Keratinocyte (primary cell): Measurements from ENCODE around the gene BANF2. TPM values are rescaled to one million over a fixed set of nuclear protein-coding genes. Genes with fewer than 3 reads are reported as not detected.

Experiments
- DNase-seq: peaks from one replicate; pipeline ENCODE4 v3.0.0-alpha.2; 2011; ENCODE audit warnings: low read depth, missing footprints, low spot score
- FAIRE-seq: peaks from 2 replicates; lab custom pipeline; 2011; peaks lifted over from hg19 to GRCh38; lab: Jason Lieb, UNC
- H2AFZ ChIP-seq: 2 replicates; pipeline ENCODE4 v1.6.0; 2012; ENCODE audit warnings: low read length, control low read depth, inconsistent platforms; ENCODE audit not compliant: control insufficient read depth
- H3K27ac ChIP-seq: 2 replicates; pipeline ENCODE4 v1.5.1; 2011; ENCODE audit warnings: low read length; ENCODE audit not compliant: control insufficient read depth, insufficient read depth
- H3K27me3 ChIP-seq: 3 replicates; pipeline ENCODE4 v1.6.0; 2011; ENCODE audit warnings: low read length; ENCODE audit not compliant: control insufficient read depth, insufficient read depth; ENCODE audit errors: extremely low read depth
- H3K36me3 ChIP-seq, 2 experiments: 2 replicates in 1 of 2; 3 replicates in 1 of 2; pipeline ENCODE4 v1.5.1; 2011; ENCODE audit warnings: low read length in 2 of 2, mild to moderate bottlenecking in 1 of 2; ENCODE audit not compliant: control insufficient read depth in 2 of 2, insufficient read depth in 2 of 2; ENCODE audit errors: extremely low read depth in 1 of 2
- H3K4me1 ChIP-seq: 3 replicates; pipeline ENCODE4 v1.5.1; 2011; ENCODE audit warnings: low read length; ENCODE audit not compliant: control insufficient read depth, insufficient read depth; ENCODE audit errors: extremely low read depth
- H3K4me2 ChIP-seq: 3 replicates; pipeline ENCODE4 v1.6.0; 2011; ENCODE audit warnings: low read depth, low read length; ENCODE audit not compliant: control insufficient read depth, insufficient read depth; ENCODE audit errors: extremely low read depth
- H3K4me3 ChIP-seq, 3 experiments: fragments of 200-600 bp in 1 of 3; sonication (generic) in 1 of 3; 2 replicates in 2 of 3; 3 replicates in 1 of 3; pipeline ENCODE4 v1.5.1; 2011 to 2016; ENCODE audit warnings: low read length in 3 of 3, mild to moderate bottlenecking in 3 of 3, control low read depth in 2 of 3, inconsistent platforms in 1 of 3, low read depth in 1 of 3, mixed read lengths in 1 of 3, mixed run types in 1 of 3, moderate library complexity in 1 of 3; ENCODE audit not compliant: control insufficient read depth in 2 of 3, insufficient read depth in 2 of 3; ENCODE audit errors: extremely low read depth in 1 of 3
- H3K79me2 ChIP-seq: 2 replicates; pipeline ENCODE4 v1.6.0; 2012; ENCODE audit warnings: low read length; ENCODE audit not compliant: control insufficient read depth, insufficient read depth
- H3K9ac ChIP-seq: 3 replicates; pipeline ENCODE4 v1.6.0; 2011; ENCODE audit warnings: low read length; ENCODE audit not compliant: control insufficient read depth, insufficient read depth; ENCODE audit errors: extremely low read depth
- H3K9me1 ChIP-seq: 3 replicates; pipeline ENCODE4 v1.6.0; 2011; ENCODE audit warnings: low read length; ENCODE audit not compliant: control insufficient read depth, insufficient read depth; ENCODE audit errors: extremely low read depth
- H3K9me3 ChIP-seq: 2 replicates; pipeline ENCODE4 v1.5.1; 2012; ENCODE audit warnings: low read depth, low read length; ENCODE audit not compliant: control insufficient read depth
- H4K20me1 ChIP-seq: 3 replicates; pipeline ENCODE4 v1.6.0; 2011; ENCODE audit warnings: low read length; ENCODE audit not compliant: control insufficient read depth, insufficient read depth; ENCODE audit errors: extremely low read depth
- CTCF ChIP-seq, 3 experiments: IDR thresholded peaks in 1 of 3; conservative IDR thresholded peaks in 1 of 3; optimal IDR thresholded peaks in 1 of 3; 2 replicates in 2 of 3; 3 replicates in 1 of 3; pipeline versions ENCODE3 to v1.5.1; 2011; ENCODE audit warnings: low read length in 3 of 3, mild to moderate bottlenecking in 3 of 3, moderate library complexity in 2 of 3, control low read depth in 1 of 3, inconsistent platforms in 1 of 3; ENCODE audit not compliant: insufficient read depth in 2 of 3; ENCODE audit errors: extremely low read depth in 1 of 3
- EZH2 ChIP-seq: IDR thresholded peaks from one replicate; pipeline ENCODE4 v1.6.1; 2012; ENCODE audit warnings: inconsistent platforms, mild to moderate bottlenecking, low read length, moderate library complexity
- dilution Hi-C: fragments of 300-500 bp; cut with MboI; formaldehyde crosslinking; loops from one replicate; pipeline ENCODE4 v1.7.0; 2020; ENCODE audit warnings: low sequenced_read_pairs; ENCODE audit not compliant: extremely low pct_ligation_motif_present
- polyA plus RNA-seq, 5 experiments: library from polyadenylated mRNA; depleted of rRNA in 3 of 5; stranded (reverse) in 3 of 5; stranded (forward) in 1 of 5; unstranded in 1 of 5; fragments of >200 nt; gene quantifications; 1 replicate in 1 of 5; 2 replicates in 3 of 5; 3 replicates in 1 of 5; pipeline versions ENCODE4 v1.2.1 to v1.2.3, GENCODE V29; 2011 to 2012; ENCODE audit warnings: missing spikeins in 2 of 5, low read depth in 1 of 5, low replicate concordance in 1 of 5

Gene BANF2
- polyA plus RNA-seq, 1 donor (not counting 4 experiments of a cell fraction or from before 2014, with no cell fraction given) = not detected

GRCh38 chr20:17765017-17765416 lies 65.3 kb downstream of the BANF2 start:
- DNase-seq (no peak), FAIRE-seq (no peak)
- H3K9me1 ChIP-seq = no peaks in the 10 kb centered on the region
- peaks cover 2% of the 10 kb centered on the region for H3K4me1 ChIP-seq
- H2AFZ ChIP-seq = no peak overlapping the region
- no peaks in the 10 kb centered on the region for H4K20me1 ChIP-seq
- no peaks in the 10 kb centered on the region for H3K9me3 ChIP-seq
- no peaks in the 10 kb centered on the region for H3K79me2 ChIP-seq
- no peak overlapping the region for H3K9ac ChIP-seq
- H3K36me3 ChIP-seq = no peaks in the 10 kb centered on the region
- H3K4me3 ChIP-seq = no peak overlapping the region
- dilution Hi-C loops = no loop called here
- no peak overlapping the region for H3K27ac ChIP-seq
- H3K27me3 ChIP-seq = no peaks in the 10 kb centered on the region
- no peak overlapping the region for H3K4me2 ChIP-seq
- no peak for TF ChIP-seq EZH2
- no peak for TF ChIP-seq CTCF (optimal IDR thresholded peaks at IDR 0.05 in 1 of 3, IDR thresholded peaks at IDR 0.05 in 1 of 3, conservative IDR thresholded peaks at IDR 0.05 in 1 of 3; ENCODE audit: extremely low read depth in 1 of 3, insufficient read depth in 2 of 3, low read length in 3 of 3)

GRCh38 chr20:17765584-17765983 lies 65.8 kb downstream of the BANF2 start:
- no peaks in the 10 kb centered on the region for H3K27me3 ChIP-seq
- FAIRE-seq (no peak), DNase-seq (no peak)
- no peak for TF ChIP-seq EZH2
- TF ChIP-seq CTCF (optimal IDR thresholded peaks at IDR 0.05 in 1 of 3, IDR thresholded peaks at IDR 0.05 in 1 of 3, conservative IDR thresholded peaks at IDR 0.05 in 1 of 3; ENCODE audit: extremely low read depth in 1 of 3, insufficient read depth in 2 of 3, low read length in 3 of 3) = no peak
- no peak overlapping the region for H3K4me3 ChIP-seq
- peaks cover 2% of the 10 kb centered on the region for H3K4me1 ChIP-seq
- no peaks in the 10 kb centered on the region for H3K9me3 ChIP-seq
- no peak overlapping the region for H3K9ac ChIP-seq
- no peaks in the 10 kb centered on the region for H3K79me2 ChIP-seq
- no peak overlapping the region for H3K4me2 ChIP-seq
- H3K36me3 ChIP-seq = no peaks in the 10 kb centered on the region
- H3K27ac ChIP-seq = no peak overlapping the region
- no peaks in the 10 kb centered on the region for H4K20me1 ChIP-seq
- H2AFZ ChIP-seq = no peak overlapping the region
- no peaks in the 10 kb centered on the region for H3K9me1 ChIP-seq
- dilution Hi-C loops = no loop called here
